SK-N-SH (cell line): ENCODE measurements around the gene LSG1. TPM values are rescaled to one million over a fixed set of nuclear protein-coding genes. Genes with fewer than 3 reads are reported as not detected.

Experiments
- CTCF ChIA-PET: fragments of 300-600, 350-600 bp; formaldehyde crosslinking; extraction: SDS; loops from one replicate; lab custom pipeline; 2021; lab: Yijun Ruan, JAX
- POLR2A ChIA-PET: fragments of 350-600 bp; sonication (Branson Sonifier 250); formaldehyde crosslinking; extraction: SDS; loops from one replicate; lab custom pipeline; 2020; ENCODE audit warnings: antibody characterized with exemption, inconsistent platforms; lab: Yijun Ruan, JAX
- DNase-seq: peaks from one replicate; pipeline ENCODE4 v3.0.0; 2012
- H2AFZ ChIP-seq: fragments of 200-600 bp; sonication (generic); 2 replicates; pipeline ENCODE4 v1.8.1; 2016; ENCODE audit warnings: antibody characterized with exemption, mild to moderate bottlenecking, low read depth
- H3F3A ChIP-seq: fragments of 200-600 bp; sonication (generic); replicated peaks from 2 replicates; pipeline ENCODE3; 2016; ENCODE audit warnings: antibody characterized with exemption, mild to moderate bottlenecking; ENCODE audit not compliant: insufficient read depth
- H3K27ac ChIP-seq, 2 experiments: fragments of 200-500 bp in 1 of 2; fragments of 200-600 bp in 1 of 2; sonication (Bioruptor generic) in 1 of 2; sonication (generic), shearing (Covaris generic) in 1 of 2; 2 replicates each; pipeline versions ENCODE4 v1.5.1 to v1.6.1; 2014 to 2016; ENCODE audit warnings: low read depth in 2 of 2, inconsistent platforms in 1 of 2, low read length in 1 of 2, mild to moderate bottlenecking in 1 of 2, mixed read lengths in 1 of 2
- H3K27me3 ChIP-seq: fragments of 200-600 bp; sonication (generic), shearing (Covaris generic); 2 replicates; pipeline ENCODE4 v1.6.1; 2016; ENCODE audit warnings: mixed run types; ENCODE audit not compliant: insufficient read depth
- H3K36me3 ChIP-seq, 2 experiments: fragments of 200-500 bp in 1 of 2; fragments of 200-600 bp in 1 of 2; sonication (Bioruptor generic) in 1 of 2; sonication (generic) in 1 of 2; replicated peaks in 1 of 2; 2 replicates each; pipeline versions ENCODE3 to v1.5.1; 2014 to 2016; ENCODE audit warnings: low read length in 1 of 2, mild to moderate bottlenecking in 1 of 2; ENCODE audit not compliant: insufficient read depth in 2 of 2, control insufficient read depth in 1 of 2
- H3K4me1 ChIP-seq, 2 experiments: fragments of 200-500 bp in 1 of 2; fragments of 200-600 bp in 1 of 2; sonication (Bioruptor generic) in 1 of 2; sonication (generic), shearing (Covaris generic) in 1 of 2; 2 replicates each; pipeline versions ENCODE4 v1.5.1 to v1.6.1; 2014 to 2016; ENCODE audit warnings: low read depth in 1 of 2, low read length in 1 of 2, mixed run types in 1 of 2; ENCODE audit not compliant: insufficient read depth in 2 of 2, control insufficient read depth in 1 of 2
- H3K4me2 ChIP-seq: fragments of 200-600 bp; sonication (generic), shearing (Covaris generic); 2 replicates; pipeline ENCODE4 v1.6.1; 2017; ENCODE audit warnings: mixed run types
- H3K4me3 ChIP-seq, 2 experiments: fragments of 200-500 bp in 1 of 2; fragments of 200-600 bp in 1 of 2; sonication (Bioruptor generic) in 1 of 2; sonication (generic), shearing (Covaris generic) in 1 of 2; 2 replicates each; pipeline versions ENCODE4 v1.5.1 to v1.8.1; 2014 to 2016; ENCODE audit warnings: low read depth in 2 of 2, inconsistent platforms in 1 of 2, low read length in 1 of 2, mild to moderate bottlenecking in 1 of 2, mixed read lengths in 1 of 2, moderate library complexity in 1 of 2
- H3K79me2 ChIP-seq: fragments of 200-600 bp; sonication (generic); 2 replicates; pipeline ENCODE4 v1.8.1; 2017; ENCODE audit warnings: mild to moderate bottlenecking; ENCODE audit not compliant: insufficient read depth
- H3K9ac ChIP-seq: fragments of 200-600 bp; sonication (generic); 2 replicates; pipeline ENCODE4 v1.6.1; 2017; ENCODE audit warnings: mixed run types
- H3K9me2 ChIP-seq: fragments of 200-600 bp; sonication (generic); 2 replicates; pipeline ENCODE4 v1.6.1; 2017; ENCODE audit warnings: mixed run types
- H3K9me3 ChIP-seq: fragments of 200-600 bp; sonication (generic); 2 replicates; pipeline ENCODE4 v1.6.1; 2017; ENCODE audit warnings: mixed run types, mild to moderate bottlenecking, moderate library complexity
- H4K20me1 ChIP-seq: fragments of 200-600 bp; sonication (generic); 2 replicates; pipeline ENCODE4 v1.6.1; 2017; ENCODE audit warnings: mild to moderate bottlenecking, mixed run types; ENCODE audit not compliant: insufficient read depth
- ELF1 ChIP-seq: IDR thresholded peaks from 2 replicates; pipeline ENCODE4 v1.4.0; 2012
- EZH2phosphoT487 ChIP-seq: fragments of 200-600 bp; sonication (generic); IDR thresholded peaks from 2 replicates; pipeline ENCODE4 v1.6.1; 2017; ENCODE audit warnings: low read depth, mixed run types, mild to moderate bottlenecking, antibody characterized with exemption, moderate library complexity, borderline replicate concordance
- FOXJ3 ChIP-seq: sonication (generic); formaldehyde crosslinking; IDR thresholded peaks from 2 replicates; pipeline ENCODE4 v1.5.1; 2020; ENCODE audit warnings: mild to moderate bottlenecking, missing genetic modification reagents
- FOXM1 ChIP-seq: IDR thresholded peaks from 2 replicates; pipeline ENCODE4 v1.4.0; 2012; ENCODE audit warnings: low read depth, mild to moderate bottlenecking
- JUND ChIP-seq: IDR thresholded peaks from 2 replicates; pipeline ENCODE4 v1.4.0; 2012
- MEF2A ChIP-seq: IDR thresholded peaks from 2 replicates; pipeline ENCODE4 v1.4.0; 2012; ENCODE audit warnings: low read depth, borderline replicate concordance
- NFIC ChIP-seq: IDR thresholded peaks from 2 replicates; pipeline ENCODE4 v1.4.0; 2012; ENCODE audit warnings: borderline replicate concordance
- NRF1 ChIP-seq: IDR thresholded peaks from 2 replicates; pipeline ENCODE4 v1.6.1; 2012; ENCODE audit warnings: low read depth, mild to moderate bottlenecking, low read length
- RCOR1 ChIP-seq: fragments of 150-350 bp; IDR thresholded peaks from 2 replicates; pipeline ENCODE4 v1.6.1; 2017; ENCODE audit warnings: antibody characterized with exemption, low read length
- SIN3A ChIP-seq: IDR thresholded peaks from 2 replicates; pipeline ENCODE4 v1.6.1; 2012; ENCODE audit warnings: low read depth, mild to moderate bottlenecking, low read length, moderate library complexity, borderline replicate concordance
- TCF12 ChIP-seq: IDR thresholded peaks from 2 replicates; pipeline ENCODE4 v1.4.0; 2012
- TEAD4 ChIP-seq: IDR thresholded peaks from 2 replicates; pipeline ENCODE4 v1.4.0; 2012; ENCODE audit warnings: mild to moderate bottlenecking, borderline replicate concordance; ENCODE audit not compliant: insufficient read depth
- YY1 ChIP-seq: IDR thresholded peaks from 2 replicates; pipeline ENCODE4 v1.4.0; 2012; ENCODE audit warnings: low read depth, mild to moderate bottlenecking
- WGBS: methylation state at CpG from one replicate; pipeline ENCODE4 v1.1.6; 2017; ENCODE audit warnings: low lambda C conversion rate; 5-methylcytosine and 5-hydroxymethylcytosine counted together
- polyA plus RNA-seq, 3 experiments: library from polyadenylated mRNA; depleted of rRNA; stranded (reverse); fragments of >200 nt; gene quantifications; 2 replicates each; pipeline ENCODE4 v1.2.3, GENCODE V29; 2012
- TF ChIP-seq, protein P1 (sequence below): IDR thresholded peaks from 2 replicates; pipeline ENCODE4 v1.4.0; 2012; ENCODE audit warnings: low read depth
- TF ChIP-seq, protein P2 (sequence below): fragments of 150-350 bp; IDR thresholded peaks from 2 replicates; pipeline ENCODE4 v1.6.1; 2016; ENCODE audit warnings: mild to moderate bottlenecking, low read depth, low read length
- TF ChIP-seq, protein P3 (sequence below): fragments of 150-350 bp; IDR thresholded peaks from 2 replicates; pipeline ENCODE4 v1.6.1; 2017; ENCODE audit warnings: antibody characterized with exemption, low read length, low read depth, borderline replicate concordance
- TF ChIP-seq, protein P4 (sequence below): IDR thresholded peaks from 2 replicates; pipeline ENCODE4 v1.4.0; 2012; ENCODE audit warnings: low read depth, borderline replicate concordance

Gene LSG1
- polyA plus RNA-seq, 1 of the 3 experiments (the other 2 are of a cell fraction) = 35.1 TPM

DNA sequence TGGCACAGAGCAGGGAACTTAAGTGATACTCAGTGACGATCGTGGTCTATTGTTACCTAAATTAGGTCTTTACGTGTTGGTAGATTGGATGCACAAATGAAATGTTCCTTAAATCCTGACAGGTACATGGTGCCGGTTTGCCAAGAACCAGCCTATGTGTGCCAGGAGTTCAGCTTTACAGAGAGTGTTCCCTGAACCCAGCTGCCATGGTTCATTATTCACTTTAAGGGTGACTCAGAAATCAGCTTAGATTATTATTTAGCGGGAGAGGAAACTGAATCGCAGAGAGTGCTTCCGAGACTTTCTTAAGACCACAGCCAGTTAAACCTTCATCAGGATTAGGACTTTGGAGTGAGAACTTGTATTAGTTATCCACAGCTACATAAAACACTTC lies 35.2 kb upstream of the LSG1 start:
- 85% methylated on average over 7 of the region's 7 CpGs for WGBS
- CTCF ChIA-PET = interaction anchor here (0.9 to 1.0 kb wide), 2 partner anchors 25 to 563 kb away, joined by 3 to 6 read pairs; partner anchors contain the start of gene XXYLT1

DNA sequence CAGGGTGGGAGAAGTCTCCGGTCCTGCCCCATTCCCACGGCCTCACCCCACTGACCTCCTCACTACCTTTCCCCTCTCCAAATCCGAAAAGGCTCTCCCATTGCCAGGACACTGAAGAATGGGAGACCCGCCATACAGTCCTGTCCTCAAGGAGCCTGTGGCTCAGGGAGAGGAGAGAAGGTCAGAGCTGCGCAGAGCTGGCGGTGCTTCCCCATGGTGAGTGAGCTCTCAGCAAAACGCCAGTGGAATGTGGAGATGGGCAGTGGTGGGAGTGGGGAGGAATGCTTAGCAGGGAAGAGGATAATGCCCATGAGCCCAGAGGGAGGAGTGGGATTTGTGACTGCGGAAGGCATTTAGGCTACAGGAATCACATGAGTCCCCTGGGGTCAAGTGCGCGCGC lies 33.8 kb upstream of the LSG1 start:
- CTCF ChIA-PET = no interaction called here
- WGBS = 85% methylated on average over 11 of the region's 11 CpGs
- TF ChIP-seq ELF1 = no peak
- no peak for TF ChIP-seq JUND
- no peak for TF ChIP-seq FOXM1
- TF ChIP-seq, protein P1, sequence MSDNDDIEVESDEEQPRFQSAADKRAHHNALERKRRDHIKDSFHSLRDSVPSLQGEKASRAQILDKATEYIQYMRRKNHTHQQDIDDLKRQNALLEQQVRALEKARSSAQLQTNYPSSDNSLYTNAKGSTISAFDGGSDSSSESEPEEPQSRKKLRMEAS = no peak
- TF ChIP-seq SIN3A = no peak
- no peak for TF ChIP-seq TEAD4
- TF ChIP-seq NRF1 = no peak
- no peak for TF ChIP-seq MEF2A
- TF ChIP-seq, protein P2, sequence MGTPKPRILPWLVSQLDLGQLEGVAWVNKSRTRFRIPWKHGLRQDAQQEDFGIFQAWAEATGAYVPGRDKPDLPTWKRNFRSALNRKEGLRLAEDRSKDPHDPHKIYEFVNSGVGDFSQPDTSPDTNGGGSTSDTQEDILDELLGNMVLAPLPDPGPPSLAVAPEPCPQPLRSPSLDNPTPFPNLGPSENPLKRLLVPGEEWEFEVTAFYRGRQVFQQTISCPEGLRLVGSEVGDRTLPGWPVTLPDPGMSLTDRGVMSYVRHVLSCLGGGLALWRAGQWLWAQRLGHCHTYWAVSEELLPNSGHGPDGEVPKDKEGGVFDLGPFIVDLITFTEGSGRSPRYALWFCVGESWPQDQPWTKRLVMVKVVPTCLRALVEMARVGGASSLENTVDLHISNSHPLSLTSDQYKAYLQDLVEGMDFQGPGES = no peak
- no peak for TF ChIP-seq NFIC
- no peak for TF ChIP-seq RCOR1
- TF ChIP-seq, protein P3, sequence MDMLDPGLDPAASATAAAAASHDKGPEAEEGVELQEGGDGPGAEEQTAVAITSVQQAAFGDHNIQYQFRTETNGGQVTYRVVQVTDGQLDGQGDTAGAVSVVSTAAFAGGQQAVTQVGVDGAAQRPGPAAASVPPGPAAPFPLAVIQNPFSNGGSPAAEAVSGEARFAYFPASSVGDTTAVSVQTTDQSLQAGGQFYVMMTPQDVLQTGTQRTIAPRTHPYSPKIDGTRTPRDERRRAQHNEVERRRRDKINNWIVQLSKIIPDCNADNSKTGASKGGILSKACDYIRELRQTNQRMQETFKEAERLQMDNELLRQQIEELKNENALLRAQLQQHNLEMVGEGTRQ = no peak
- TF ChIP-seq EZH2phosphoT487 = no peak
- TF ChIP-seq TCF12 = no peak
- TF ChIP-seq, protein P4, sequence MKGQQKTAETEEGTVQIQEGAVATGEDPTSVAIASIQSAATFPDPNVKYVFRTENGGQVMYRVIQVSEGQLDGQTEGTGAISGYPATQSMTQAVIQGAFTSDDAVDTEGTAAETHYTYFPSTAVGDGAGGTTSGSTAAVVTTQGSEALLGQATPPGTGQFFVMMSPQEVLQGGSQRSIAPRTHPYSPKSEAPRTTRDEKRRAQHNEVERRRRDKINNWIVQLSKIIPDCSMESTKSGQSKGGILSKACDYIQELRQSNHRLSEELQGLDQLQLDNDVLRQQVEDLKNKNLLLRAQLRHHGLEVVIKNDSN = no peak
- TF ChIP-seq YY1 = no peak

More for the DNA sequence above, 35.2 kb upstream of the LSG1 start:
- no peaks in the 10 kb centered on the region for H3K9me3 ChIP-seq
- POLR2A ChIA-PET = no interaction called here
- no peaks in the 10 kb centered on the region for H3K79me2 ChIP-seq
- no peak for TF ChIP-seq FOXJ3 (CRISPR knock-in tag)
- TF ChIP-seq, all 33 proteins: peak for 0
- Histone ChIP-seq H3K9me2 (no peaks in the 10 kb centered on the region), H2AFZ (no peak overlapping the region), H3K4me3 (no peak overlapping the region), H4K20me1 (no peaks in the 10 kb centered on the region), H3K4me1 (peaks cover 0 to 4% of the 10 kb centered on the region in 2 experiments; a peak in 1 of 4 replicates), H3K27me3 (no peaks in the 10 kb centered on the region), H3K27ac (no peak overlapping the region), H3K36me3 (no peaks in the 10 kb centered on the region), H3F3A (peaks cover under 1% of the 10 kb centered on the region), H3K9ac (no peak overlapping the region), H3K4me2 (no peak overlapping the region)
- no peak for DNase-seq

More for the DNA sequence above, 33.8 kb upstream of the LSG1 start:
- H3K4me3 ChIP-seq = no peak overlapping the region
- H3K79me2 ChIP-seq = no peaks in the 10 kb centered on the region
- H3K4me2 ChIP-seq = no peak overlapping the region
- H3K36me3 ChIP-seq = no peaks in the 10 kb centered on the region
- no peak overlapping the region for H3K9ac ChIP-seq
- H3K9me2 ChIP-seq = no peaks in the 10 kb centered on the region
- POLR2A ChIA-PET = no interaction called here
- H2AFZ ChIP-seq = no peak overlapping the region
- H3F3A ChIP-seq = no peaks in the 10 kb centered on the region
- no peaks in the 10 kb centered on the region for H3K27me3 ChIP-seq
- no peaks in the 10 kb centered on the region for H3K9me3 ChIP-seq
- DNase-seq = no peak
- H3K4me1 ChIP-seq = peaks cover 0 to 2% of the 10 kb centered on the region in 2 experiments; a peak in 1 of 4 replicates
- H3K27ac ChIP-seq = no peak overlapping the region
- H4K20me1 ChIP-seq = no peaks in the 10 kb centered on the region
